ENCODE measurements around the gene EMID1. TPM values are rescaled to one million over a fixed set of nuclear protein-coding genes. Genes with fewer than 3 reads are reported as not detected.

Gene EMID1
- total RNA-seq, 4 donors from 2014 or later = 0.18 to 1.5 (median 0.50) TPM; not detected in 1

- 88 to 90% methylated on average over 3 to 4 of the region's 11 CpGs for WGBS, 2 donors
- H3K27me3 ChIP-seq = no peaks in the 10 kb centered on the region
- no peak overlapping the region for H3K4me3 ChIP-seq
- H3K27ac ChIP-seq = no peak overlapping the region
- intact Hi-C loops (cut with DNase I) = no loop called here
- TF ChIP-seq POLR2A (IDR thresholded peaks at IDR 0.05) = no peak
- TF ChIP-seq, protein P1, sequence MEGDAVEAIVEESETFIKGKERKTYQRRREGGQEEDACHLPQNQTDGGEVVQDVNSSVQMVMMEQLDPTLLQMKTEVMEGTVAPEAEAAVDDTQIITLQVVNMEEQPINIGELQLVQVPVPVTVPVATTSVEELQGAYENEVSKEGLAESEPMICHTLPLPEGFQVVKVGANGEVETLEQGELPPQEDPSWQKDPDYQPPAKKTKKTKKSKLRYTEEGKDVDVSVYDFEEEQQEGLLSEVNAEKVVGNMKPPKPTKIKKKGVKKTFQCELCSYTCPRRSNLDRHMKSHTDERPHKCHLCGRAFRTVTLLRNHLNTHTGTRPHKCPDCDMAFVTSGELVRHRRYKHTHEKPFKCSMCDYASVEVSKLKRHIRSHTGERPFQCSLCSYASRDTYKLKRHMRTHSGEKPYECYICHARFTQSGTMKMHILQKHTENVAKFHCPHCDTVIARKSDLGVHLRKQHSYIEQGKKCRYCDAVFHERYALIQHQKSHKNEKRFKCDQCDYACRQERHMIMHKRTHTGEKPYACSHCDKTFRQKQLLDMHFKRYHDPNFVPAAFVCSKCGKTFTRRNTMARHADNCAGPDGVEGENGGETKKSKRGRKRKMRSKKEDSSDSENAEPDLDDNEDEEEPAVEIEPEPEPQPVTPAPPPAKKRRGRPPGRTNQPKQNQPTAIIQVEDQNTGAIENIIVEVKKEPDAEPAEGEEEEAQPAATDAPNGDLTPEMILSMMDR (IDR thresholded peaks at IDR 0.05) = no peak
- no peaks in the 10 kb centered on the region for H3K4me1 ChIP-seq
- H3K36me3 ChIP-seq = peaks cover 0 to 15% (median 0%) of the 10 kb centered on the region in 3 donors
- no peak for DNase-seq
- no peaks in the 10 kb centered on the region for H3K9me3 ChIP-seq
Observed at GRCh38 chr22:29255064-29255621, 49.4 kb downstream of the EMID1 start.

DNA sequence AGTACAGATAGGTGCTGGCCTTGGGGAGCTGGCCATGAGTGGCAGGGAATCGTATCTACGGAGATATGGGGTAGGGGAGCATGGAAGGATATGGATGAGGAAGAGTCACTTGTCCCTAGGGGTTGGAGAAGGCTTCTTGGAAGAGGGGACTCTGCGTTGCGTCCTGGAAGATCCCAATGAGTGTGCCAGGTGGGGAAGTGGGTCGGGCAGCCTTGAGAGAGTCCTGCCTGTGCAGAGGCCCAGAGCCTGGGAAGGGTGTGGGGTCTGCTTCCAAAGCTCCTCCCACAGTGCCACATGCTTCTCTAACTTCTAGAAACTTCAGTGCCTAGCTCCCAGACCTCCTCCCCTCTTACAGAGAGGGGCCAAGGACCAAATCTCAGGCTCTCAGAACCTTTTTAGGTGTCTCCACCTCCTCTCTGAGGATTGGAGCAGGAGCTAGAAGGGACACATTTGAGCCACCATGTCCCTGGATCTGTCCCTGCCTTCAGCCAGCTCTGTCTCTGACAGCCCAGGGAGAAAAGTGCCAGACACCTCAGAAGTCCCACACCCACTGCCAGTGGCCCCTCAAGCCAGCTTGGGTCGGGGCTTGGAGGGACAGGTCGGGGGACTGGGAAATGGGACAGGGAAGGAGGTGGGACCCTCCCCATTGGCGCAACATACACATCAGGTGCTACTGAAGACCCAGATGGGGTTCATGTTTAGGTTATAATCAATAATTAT, 51.1 kb downstream of the EMID1 start:
- Histone ChIP-seq H3K27ac (no peak overlapping the region), H3K4me1 (no peaks in the 10 kb centered on the region), H3K36me3 (peaks cover 0 to 24% (median 0%) of the 10 kb centered on the region in 3 donors), H3K27me3 (no peaks in the 10 kb centered on the region), H3K9me3 (no peaks in the 10 kb centered on the region), H3K4me3 (no peak overlapping the region)
- intact Hi-C loops (cut with DNase I) = no loop called here
- WGBS, 2 donors = 89 to 90% methylated on average over 5 to 6 of the region's 8 CpGs
- no peak for DNase-seq
- TF ChIP-seq POLR2A (IDR thresholded peaks at IDR 0.05) = no peak
- TF ChIP-seq, protein P1 (IDR thresholded peaks at IDR 0.05) = no peak

- intact Hi-C loops (cut with DNase I) = no loop called here
- Histone ChIP-seq H3K27me3 (no peaks in the 10 kb centered on the region), H3K9me3 (no peaks in the 10 kb centered on the region), H3K27ac (no peak overlapping the region), H3K4me3 (no peak overlapping the region), H3K4me1 (no peaks in the 10 kb centered on the region), H3K36me3 (peaks cover 0 to 26% (median 0%) of the 10 kb centered on the region in 3 donors)
- no peak for TF ChIP-seq POLR2A (IDR thresholded peaks at IDR 0.05)
- TF ChIP-seq, protein P1 (IDR thresholded peaks at IDR 0.05) = no peak
- WGBS, 2 donors = 54 to 67% methylated on average over 3 of the region's 8 CpGs
- no peak for DNase-seq
Observed at GRCh38 chr22:29257751-29258181, 52.1 kb downstream of the EMID1 start.

- no peak for TF ChIP-seq POLR2A (IDR thresholded peaks at IDR 0.05)
- TF ChIP-seq, protein P1 (IDR thresholded peaks at IDR 0.05) = no peak
- no peaks in the 10 kb centered on the region for H3K27me3 ChIP-seq
- no peaks in the 10 kb centered on the region for H3K4me1 ChIP-seq
- H3K36me3 ChIP-seq = peaks cover 0 to 35% (median 0%) of the 10 kb centered on the region in 3 donors
- 80 to 86% methylated on average over 1 to 2 of the region's 17 CpGs for WGBS, 2 donors
- intact Hi-C loops (cut with DNase I) = no loop called here
- H3K9me3 ChIP-seq = no peaks in the 10 kb centered on the region
- H3K27ac ChIP-seq = no peak overlapping the region
- DNase-seq = no peak
- H3K4me3 ChIP-seq = no peak overlapping the region
Observed at GRCh38 chr22:29258407-29259252, 52.9 kb downstream of the EMID1 start.
